Activated CD8-positive, alpha-beta memory T cell treated with anti-CD3 and anti-CD28 coated beads, Interleukin-2, amount 50 U/mL, for 1 hour (primary cell): Measurements from ENCODE around the gene CCDC83.
A peak's percentile ranks its signal among the peaks of the same experiment; 100 is the strongest.
"Not testable (repeated sequence)": the region's sequence is repeated elsewhere in the genome, so short reads cannot be mapped to it uniquely, and the experiment has no call there.

Experiments used
- DNase-seq: peaks from one replicate; pipeline ENCODE4 v3.0.0-alpha.2; 2020; ENCODE audit errors: extremely low read depth

CCDC83 gene

DNA sequence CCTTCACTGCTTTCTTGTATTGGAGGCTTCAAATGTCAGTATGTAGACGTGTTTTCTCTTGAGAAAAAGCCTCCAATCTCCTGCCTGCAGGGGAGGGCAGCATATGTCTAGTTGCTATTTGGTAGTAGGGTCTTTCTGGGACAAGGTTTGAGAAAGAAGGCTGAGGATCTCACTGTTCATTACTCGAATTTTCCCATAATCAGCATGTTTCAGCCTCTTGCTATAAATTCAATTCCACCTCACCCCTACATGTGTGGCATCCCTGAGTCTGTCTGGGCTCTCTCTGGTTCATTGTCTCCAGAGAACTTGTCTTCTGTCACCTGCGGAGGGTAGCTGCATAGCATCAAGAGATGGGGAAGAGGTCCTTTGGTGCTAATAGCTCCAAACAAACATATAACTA, 19.5 kb upstream of the CCDC83 start:
- no peak for DNase-seq

GRCh38 chr11:85840932-85841331, 14.3 kb upstream of the CCDC83 start:
- not testable (repeated sequence) for DNase-seq

GRCh38 chr11:85843929-85844328, 11.3 kb upstream of the CCDC83 start:
- DNase-seq, result no peak

DNA sequence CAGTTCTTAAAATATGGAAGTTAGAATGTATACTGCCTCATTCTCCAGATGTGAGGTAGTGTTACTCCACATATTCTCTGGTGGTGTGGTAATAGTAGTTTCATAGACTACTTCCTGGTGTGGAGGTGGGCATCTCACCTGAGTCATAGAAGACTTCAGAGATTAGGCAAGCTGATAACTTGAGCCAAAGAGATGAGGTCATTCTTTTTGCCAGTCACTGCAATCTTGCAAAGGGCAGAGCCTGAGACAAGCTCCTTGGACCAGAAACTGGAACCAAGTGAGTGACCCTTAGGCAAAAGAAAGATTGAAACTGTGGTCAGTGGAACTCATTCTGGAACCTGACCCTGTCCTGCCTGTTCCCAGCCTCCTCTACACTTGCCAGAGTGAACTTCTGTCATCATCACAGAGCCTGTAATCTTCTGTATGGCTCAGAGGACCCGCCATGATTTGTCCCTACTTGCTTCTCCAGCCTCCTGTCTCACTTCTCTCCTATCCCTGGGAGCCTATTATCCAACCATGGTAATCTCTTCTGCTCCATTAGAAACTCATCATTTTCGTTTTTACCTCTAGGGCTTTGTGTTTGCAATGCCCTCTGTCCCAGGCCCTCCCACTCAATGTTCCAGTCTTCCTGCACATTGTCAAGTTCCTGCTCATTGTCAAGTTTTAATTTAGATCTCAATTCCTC, 10.6 kb upstream of the CCDC83 start:
- DNase-seq, result no peak

DNA sequence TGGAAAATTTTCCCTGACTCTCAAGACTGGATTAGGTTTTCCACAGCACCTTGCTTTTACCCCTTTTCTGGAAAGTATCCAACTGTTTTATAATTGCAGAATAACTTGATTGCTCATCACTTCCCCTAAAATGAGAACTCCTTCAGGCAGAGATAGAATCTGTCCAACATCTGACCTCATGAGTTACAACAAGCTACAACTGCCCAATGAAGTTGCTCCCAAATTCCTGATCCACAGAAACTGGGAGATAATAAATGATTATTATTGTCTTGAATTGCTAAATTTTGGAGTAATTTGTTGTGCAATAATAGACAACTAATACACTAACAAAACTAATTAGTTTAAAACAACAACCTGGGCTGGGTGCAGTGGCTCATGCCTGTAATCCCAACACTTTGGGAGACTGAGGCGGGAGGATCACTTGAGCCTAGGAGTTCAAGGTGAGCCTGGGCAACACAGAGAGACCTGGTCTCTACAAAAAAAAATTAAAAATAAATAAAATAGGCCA, 10.0 kb upstream of the CCDC83 start:
- DNase-seq, result no peak

- no peak for DNase-seq
These were observed 7.7 kb upstream of the CCDC83 start for GRCh38 chr11:85847436-85847835.

DNA sequence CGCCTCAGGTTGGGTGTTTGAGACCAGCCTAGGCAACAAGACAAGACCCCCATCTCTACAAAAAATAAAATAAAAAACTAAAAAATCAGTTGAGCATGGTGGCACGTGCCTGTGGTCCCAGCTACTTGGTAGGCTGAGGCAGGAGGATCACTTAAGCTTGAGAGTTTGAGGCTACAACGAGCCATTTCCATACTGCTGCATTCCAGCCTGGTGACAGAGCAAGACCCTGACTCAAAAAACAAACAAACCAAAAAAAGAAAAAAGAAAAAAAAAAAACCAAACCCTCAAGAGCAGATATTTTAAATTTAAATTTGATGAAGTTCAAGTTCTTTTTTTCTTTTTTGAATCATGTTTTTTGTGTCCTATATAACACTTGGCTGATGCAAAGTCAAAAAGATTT, 7.2 kb upstream of the CCDC83 start:
- no peak for DNase-seq

DNA sequence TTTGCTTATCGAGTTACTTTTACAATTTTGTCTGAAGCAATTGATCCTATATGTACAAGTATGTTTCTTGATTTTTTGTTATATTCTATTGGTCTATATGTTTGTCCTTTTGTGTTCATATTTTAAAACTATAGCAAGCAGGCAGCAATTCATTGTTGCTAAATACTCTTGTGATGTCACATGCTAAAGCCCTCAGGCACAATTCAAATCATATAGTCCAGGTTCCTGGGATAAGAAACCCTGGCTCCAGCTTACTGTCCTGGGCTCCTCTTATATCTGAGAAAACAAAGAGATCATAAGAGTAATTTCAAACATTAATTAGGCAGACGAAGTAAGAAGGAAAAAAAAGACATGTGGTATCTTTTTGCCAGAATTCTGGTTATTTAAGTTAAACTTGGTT, 6.6 kb upstream of the CCDC83 start:
- no peak for DNase-seq

DNA sequence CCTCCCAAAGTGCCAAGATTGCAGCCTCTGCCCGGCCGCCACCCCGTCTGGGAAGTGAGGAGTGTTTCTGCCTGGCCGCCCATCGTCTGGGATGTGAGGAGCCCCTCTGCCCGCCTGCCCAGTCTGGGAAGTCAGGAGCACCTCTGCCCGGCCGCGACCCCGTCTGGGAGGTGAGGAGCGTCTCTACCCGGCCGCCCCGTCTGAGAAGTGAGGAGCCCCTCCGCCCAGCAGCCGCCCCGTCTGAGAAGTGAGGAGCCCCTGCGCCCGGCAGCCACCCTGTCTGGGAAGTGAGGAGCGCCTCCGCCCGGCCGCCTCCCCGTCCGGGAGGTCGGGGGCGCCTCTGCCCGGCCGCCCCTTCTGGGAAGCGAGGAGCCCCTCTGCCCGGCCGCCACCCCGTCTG, 2.4 kb upstream of the CCDC83 start:
- DNase-seq, result not testable (repeated sequence)

DNA sequence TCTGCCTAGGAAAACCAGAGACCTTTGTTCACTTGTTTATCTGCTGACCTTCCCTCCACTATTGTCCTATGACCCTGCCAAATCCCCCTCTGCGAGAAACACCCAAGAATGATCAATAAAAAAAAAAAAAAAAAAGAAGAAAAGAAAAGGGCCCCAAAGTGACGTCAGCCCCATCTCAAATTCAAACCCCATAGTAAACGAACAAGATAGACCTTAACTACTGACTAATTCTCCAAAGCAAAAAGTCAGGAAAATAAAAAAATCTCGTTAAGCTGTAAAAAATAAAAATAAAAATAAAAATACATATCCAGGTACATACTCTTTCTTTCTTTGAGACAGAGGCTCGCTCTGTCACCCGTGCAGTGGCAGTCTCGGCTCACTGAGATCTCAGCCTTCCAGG, 1.6 kb upstream of the CCDC83 start:
- not testable (repeated sequence) for DNase-seq

DNA sequence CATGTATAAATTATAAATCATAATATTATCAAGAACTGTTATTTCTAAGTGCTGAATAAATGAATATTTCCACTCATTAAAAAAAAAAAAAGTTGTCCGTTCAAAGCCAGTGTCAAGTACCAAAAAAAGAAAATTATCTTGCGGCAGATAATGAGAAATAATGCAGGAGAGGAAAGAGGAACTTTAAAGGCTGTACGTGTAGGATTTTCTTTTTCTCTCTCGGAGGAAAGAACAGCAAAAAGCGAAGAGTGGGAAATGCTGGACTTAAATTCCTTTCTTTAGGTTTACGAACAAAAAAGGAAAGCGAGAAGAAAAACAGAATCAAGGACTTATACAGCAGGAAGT, 999 bp upstream of the CCDC83 start:
- no peak for DNase-seq

DNA sequence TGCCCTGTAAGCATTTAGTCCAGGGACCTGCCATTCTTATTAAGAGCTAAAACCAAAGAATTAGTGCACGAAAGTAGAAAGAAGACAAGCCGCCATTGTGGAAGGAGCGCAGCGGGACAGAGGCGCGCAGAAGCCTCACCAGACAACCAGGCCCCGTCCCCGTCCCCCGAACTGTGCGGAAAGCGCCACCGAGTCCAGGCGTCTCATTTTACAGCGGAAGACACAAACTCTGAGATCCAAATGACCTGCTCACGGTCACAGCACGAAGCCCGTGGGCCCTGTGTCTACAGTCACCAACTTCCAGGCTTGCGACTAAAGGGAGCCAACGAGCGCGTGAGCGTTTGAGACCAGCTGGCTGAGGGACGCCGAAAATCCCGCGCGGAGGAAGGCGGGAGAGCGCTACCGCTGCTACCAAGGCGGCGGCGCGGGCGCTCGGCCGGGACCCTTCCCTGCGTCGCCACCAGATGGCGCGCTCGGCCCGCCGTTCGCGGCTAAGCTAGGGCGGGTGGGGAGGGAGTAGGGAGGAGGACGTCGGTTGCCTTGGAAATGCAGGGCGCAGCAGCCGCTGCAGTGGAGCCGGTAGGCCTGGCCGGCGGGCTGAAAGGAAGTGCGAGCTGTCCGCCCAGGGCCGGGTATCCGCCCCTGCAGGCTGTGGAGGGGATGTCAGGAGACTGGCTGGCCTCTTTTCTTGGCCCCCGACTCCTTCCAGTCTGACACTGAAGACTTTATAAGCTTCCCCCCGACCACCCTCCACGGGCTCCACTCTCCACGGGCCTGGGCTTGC, 434 bp upstream of the CCDC83 start:
- DNase-seq, result peak; percentile 55

GRCh38 chr11:85857098-85857497, 1.9 kb downstream of the CCDC83 start:
- DNase-seq, result no peak

GRCh38 chr11:85859541-85859940, 4.4 kb downstream of the CCDC83 start:
- not testable (repeated sequence) for DNase-seq

DNA sequence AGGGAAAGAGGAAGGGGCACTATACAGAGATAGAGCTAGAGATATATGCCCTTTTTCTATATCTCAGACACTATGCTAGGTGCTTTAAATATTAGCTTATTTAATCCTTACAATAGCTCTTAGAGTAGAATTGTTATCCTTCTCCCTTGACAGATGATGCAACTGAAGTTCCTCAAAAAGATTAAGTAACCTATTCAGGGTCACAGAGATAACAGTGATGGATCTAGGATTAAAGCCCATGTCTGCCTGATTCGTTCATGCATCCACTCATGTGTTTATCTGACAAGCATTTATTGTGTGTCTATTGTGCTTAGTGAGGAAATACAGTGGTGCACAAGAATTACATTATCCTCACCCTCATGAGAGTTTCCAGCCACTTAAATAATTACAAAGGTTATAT, 8.7 kb downstream of the CCDC83 start:
- no peak for DNase-seq

GRCh38 chr11:85866137-85866827, 11.1 kb downstream of the CCDC83 start:
- no peak for DNase-seq

- DNase-seq, result no peak
These were observed 12.6 kb downstream of the CCDC83 start for GRCh38 chr11:85867751-85868150.

GRCh38 chr11:85869781-85870180, 14.6 kb downstream of the CCDC83 start:
- no peak for DNase-seq

- DNase-seq, result no peak
These were observed 19.1 kb downstream of the CCDC83 start for GRCh38 chr11:85874265-85874664.

DNA sequence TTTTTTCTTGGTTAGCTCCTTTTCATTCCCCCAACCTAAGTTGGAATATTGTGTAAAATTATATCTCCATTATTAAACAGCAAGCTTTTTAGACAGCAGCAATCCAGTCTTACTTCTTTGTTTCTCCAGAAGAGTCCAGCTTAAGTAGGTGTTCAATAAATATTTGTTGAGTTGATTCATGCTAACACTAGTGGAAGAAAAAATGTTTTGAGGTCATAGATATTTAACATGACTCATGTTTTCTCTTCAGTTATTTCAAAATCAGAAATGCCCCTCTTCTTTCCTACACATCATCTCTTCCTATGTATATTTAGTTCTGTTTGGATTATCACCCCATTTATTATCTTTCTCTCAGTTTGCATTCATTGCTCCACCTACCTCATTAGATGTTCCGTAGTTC, 20.3 kb downstream of the CCDC83 start:
- no peak for DNase-seq

- DNase-seq, result no peak
These were observed 29.4 kb downstream of the CCDC83 start for GRCh38 chr11:85884581-85885021.
